Measurements from ENCODE around the gene FAH. TPM values are rescaled to one million over a fixed set of nuclear protein-coding genes. Genes with fewer than 3 reads are reported as not detected.

Gene FAH
- total and polyA plus RNA-seq, 2 experiments from 2014 or later = 24.9 to 28.8 TPM

DNA sequence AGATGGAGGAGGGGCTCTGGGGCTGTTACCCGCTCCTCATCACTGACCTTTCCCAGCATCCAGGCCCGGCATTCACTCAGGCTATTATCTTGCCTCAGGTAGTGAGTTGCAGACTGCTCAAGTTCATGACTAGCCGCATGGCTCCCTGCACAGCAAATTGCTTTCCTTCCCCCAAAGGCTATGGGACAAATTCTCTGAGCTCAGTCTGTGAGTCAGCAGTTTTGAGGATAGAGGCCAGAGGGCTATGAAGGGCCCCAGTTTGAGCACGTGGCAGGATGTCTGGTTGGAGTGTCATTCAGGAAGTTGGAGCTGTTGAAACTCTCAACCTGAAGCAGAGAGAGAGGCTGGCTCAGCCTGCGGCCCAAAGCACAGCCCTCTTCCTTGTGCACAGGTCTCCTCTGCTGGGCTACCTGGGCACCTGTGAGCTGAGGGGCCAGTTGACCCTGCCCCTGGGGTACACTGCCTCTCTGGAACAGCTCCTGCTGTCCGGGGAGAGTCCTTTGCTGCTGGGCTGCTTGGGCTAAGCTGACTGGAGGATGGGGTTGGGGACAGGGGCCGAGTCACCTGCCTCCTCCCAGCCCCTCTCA is 7.9 kb downstream of the FAH start:
- in situ Hi-C loops (cut with MboI) = no loop called here
- peak; percentile 98 for DNase-seq
- WGBS, 2 experiments (ENCODE audit: low coverage in 1 of 2, low lambda C conversion rate in 2 of 2, missing lambda C conversion rate in 2 of 2) = 40 to 43% methylated on average over 7 of the region's 7 CpGs

DNA sequence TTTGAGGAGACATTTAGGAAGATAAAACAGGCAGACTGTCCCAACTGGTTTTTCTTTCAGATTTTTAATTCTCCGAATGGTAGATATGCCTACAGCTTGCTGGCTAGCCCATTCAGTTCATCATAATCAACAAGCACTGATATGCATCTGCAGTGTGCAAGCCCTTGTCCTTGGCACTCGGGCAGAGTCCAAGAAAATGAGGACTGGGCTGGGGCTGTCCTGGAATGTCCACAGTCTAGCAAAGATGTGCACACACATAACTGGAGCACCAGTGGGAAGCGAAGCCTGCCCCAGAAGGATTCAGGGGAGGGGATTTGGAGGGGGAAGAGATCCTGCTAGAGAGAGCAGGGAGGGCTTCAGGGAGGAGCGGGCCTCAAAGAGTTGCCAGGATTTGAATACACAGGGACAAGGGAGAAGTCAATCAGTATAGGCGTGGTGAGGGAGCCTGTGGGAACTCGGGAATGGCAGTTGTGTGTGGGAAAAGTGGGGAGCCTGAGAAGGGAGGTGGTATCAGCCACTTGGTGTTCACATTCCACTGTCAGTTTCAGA is 8.7 kb downstream of the FAH start:
- WGBS, 2 experiments (ENCODE audit: low coverage in 1 of 2, low lambda C conversion rate in 2 of 2, missing lambda C conversion rate in 2 of 2) = 92 to 94% methylated on average over 6 of the region's 6 CpGs
- Histone ChIP-seq H3K9ac (no peak overlapping the region), H3K36me3 (ENCODE audit: low read depth) (no peaks in the 10 kb centered on the region; the same call in 1 of the 2 replicates), H3K79me2 (ENCODE audit: insufficient read depth) (no peaks in the 10 kb centered on the region), H2AFZ (no peak overlapping the region), H3K4me1 (ENCODE audit: insufficient read depth) (peaks cover 16% of the 10 kb centered on the region), H4K20me1 (ENCODE audit: insufficient read depth) (no peaks in the 10 kb centered on the region), H3K9me2 (ENCODE audit: insufficient read depth) (no peaks in the 10 kb centered on the region), H3K9me3 (ENCODE audit: low read depth) (no peaks in the 10 kb centered on the region), H3K4me3 (no peak overlapping the region), H3F3A (ENCODE audit: insufficient read depth) (peaks cover 12% of the 10 kb centered on the region; the same call in 1 of the 2 replicates), H3K27ac (peak overlapping the region; percentile 82; the same call in 1 of the 2 replicates), H3K4me2 (ENCODE audit: unreplicated experiment) (no peak overlapping the region), H3K27me3 (replicated peaks; ENCODE audit: insufficient read depth) (no peaks in the 10 kb centered on the region)
- in situ Hi-C loops (cut with MboI) = no loop called here
- DNase-seq = no peak
- TF ChIP-seq EZH2phosphoT487 (IDR thresholded peaks at IDR 0.05; ENCODE audit: insufficient read depth, low read depth) (no peak), EZH2 (IDR thresholded peaks at IDR 0.05; ENCODE audit: insufficient read depth, poor library complexity, severe bottlenecking) (no peak)

More for the DNA sequence above, 7.9 kb downstream of the FAH start:
- peaks cover 16% of the 10 kb centered on the region for H3K4me1 ChIP-seq (ENCODE audit: insufficient read depth)
- H3K27me3 ChIP-seq (replicated peaks; ENCODE audit: insufficient read depth) = no peaks in the 10 kb centered on the region
- H3K79me2 ChIP-seq (ENCODE audit: insufficient read depth) = no peaks in the 10 kb centered on the region
- H3K36me3 ChIP-seq (ENCODE audit: low read depth) = no peaks in the 10 kb centered on the region; the same call in 1 of the 2 replicates
- peaks cover 12% of the 10 kb centered on the region; the same call in 1 of the 2 replicates for H3F3A ChIP-seq (ENCODE audit: insufficient read depth)
- TF ChIP-seq EZH2phosphoT487 (IDR thresholded peaks at IDR 0.05; ENCODE audit: insufficient read depth, low read depth) (no peak), EZH2 (IDR thresholded peaks at IDR 0.05; ENCODE audit: insufficient read depth, poor library complexity, severe bottlenecking) (no peak)
- H3K27ac ChIP-seq = peak overlapping the region; percentile 82
- H3K9ac ChIP-seq = peak overlapping the region; percentile 59
- no peaks in the 10 kb centered on the region for H4K20me1 ChIP-seq (ENCODE audit: insufficient read depth)
- peak overlapping the region; percentile 80; the same call in 1 of the 2 replicates for H2AFZ ChIP-seq
- no peaks in the 10 kb centered on the region for H3K9me3 ChIP-seq (ENCODE audit: low read depth)
- H3K4me2 ChIP-seq (ENCODE audit: unreplicated experiment) = peak overlapping the region; percentile 40
- H3K9me2 ChIP-seq (ENCODE audit: insufficient read depth) = no peaks in the 10 kb centered on the region
- H3K4me3 ChIP-seq = no peak overlapping the region

DNA sequence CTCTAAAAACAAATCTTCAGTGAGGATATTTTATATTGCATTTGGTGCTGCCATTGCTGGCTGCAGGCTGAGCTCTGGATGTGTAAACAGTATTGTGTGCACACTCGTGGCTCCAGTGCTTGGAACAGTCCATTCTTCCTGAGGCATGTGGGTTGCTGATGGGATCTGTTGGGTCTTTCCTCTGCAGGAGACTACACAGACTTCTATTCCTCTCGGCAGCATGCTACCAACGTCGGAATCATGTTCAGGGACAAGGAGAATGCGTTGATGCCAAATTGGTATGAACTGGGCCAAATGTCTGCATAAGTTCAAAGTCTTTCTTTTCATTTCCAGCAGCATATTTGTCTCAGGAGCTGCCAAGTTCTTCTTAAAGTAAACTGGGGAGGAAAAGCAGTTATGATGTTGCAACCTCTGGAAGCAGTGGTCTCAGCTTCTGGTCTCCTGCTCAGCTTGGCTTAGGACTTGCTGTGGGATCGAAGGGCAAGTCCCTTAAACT is 9.3 kb downstream of the FAH start:
- Histone ChIP-seq H3K9ac (no peak overlapping the region), H3K4me1 (ENCODE audit: insufficient read depth) (peaks cover 16% of the 10 kb centered on the region), H3F3A (ENCODE audit: insufficient read depth) (peaks cover 12% of the 10 kb centered on the region; the same call in 1 of the 2 replicates), H3K4me2 (ENCODE audit: unreplicated experiment) (no peak overlapping the region), H3K9me2 (ENCODE audit: insufficient read depth) (no peaks in the 10 kb centered on the region), H3K27ac (no peak overlapping the region), H3K79me2 (ENCODE audit: insufficient read depth) (no peaks in the 10 kb centered on the region), H3K27me3 (replicated peaks; ENCODE audit: insufficient read depth) (no peaks in the 10 kb centered on the region), H2AFZ (no peak overlapping the region), H3K4me3 (no peak overlapping the region), H3K36me3 (ENCODE audit: low read depth) (no peaks in the 10 kb centered on the region; the same call in 1 of the 2 replicates), H3K9me3 (ENCODE audit: low read depth) (no peaks in the 10 kb centered on the region), H4K20me1 (ENCODE audit: insufficient read depth) (no peaks in the 10 kb centered on the region)
- no peak for TF ChIP-seq EZH2phosphoT487 (IDR thresholded peaks at IDR 0.05; ENCODE audit: insufficient read depth, low read depth)
- no peak for TF ChIP-seq EZH2 (IDR thresholded peaks at IDR 0.05; ENCODE audit: insufficient read depth, poor library complexity, severe bottlenecking)
- in situ Hi-C loops (cut with MboI) = no loop called here
- WGBS, 2 experiments (ENCODE audit: low coverage in 1 of 2, low lambda C conversion rate in 2 of 2, missing lambda C conversion rate in 2 of 2) = 55 to 61% methylated on average over 6 of the region's 6 CpGs
- no peak for DNase-seq

DNA sequence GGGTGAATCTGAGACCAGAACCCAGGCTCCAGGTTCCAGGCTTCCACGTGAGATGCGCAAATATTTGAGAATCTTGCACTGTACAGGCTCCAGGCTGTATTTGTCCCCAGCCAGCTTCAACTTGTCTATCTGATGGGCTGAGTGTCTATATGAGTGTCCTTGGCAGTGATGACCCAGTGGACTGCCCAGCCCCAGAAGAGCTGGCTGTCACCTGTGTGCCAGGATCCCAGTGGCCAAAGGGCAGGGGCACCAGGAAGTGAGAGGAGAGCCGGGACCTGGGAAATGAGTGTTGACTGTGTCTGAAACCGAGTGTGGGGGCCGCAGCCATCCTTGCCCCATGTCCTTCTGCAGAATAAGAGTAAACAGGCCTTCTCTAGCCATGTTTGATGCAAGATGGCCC is 10.4 kb downstream of the FAH start:
- Histone ChIP-seq H3K27ac (no peak overlapping the region), H3K9me2 (ENCODE audit: insufficient read depth) (no peaks in the 10 kb centered on the region), H3K79me2 (ENCODE audit: insufficient read depth) (no peaks in the 10 kb centered on the region), H3K4me2 (ENCODE audit: unreplicated experiment) (no peak overlapping the region), H3K9me3 (ENCODE audit: low read depth) (no peaks in the 10 kb centered on the region), H3K36me3 (ENCODE audit: low read depth) (no peaks in the 10 kb centered on the region; the same call in 1 of the 2 replicates), H4K20me1 (ENCODE audit: insufficient read depth) (no peaks in the 10 kb centered on the region), H3K4me3 (no peak overlapping the region), H3K9ac (no peak overlapping the region), H3F3A (ENCODE audit: insufficient read depth) (peaks cover 12% of the 10 kb centered on the region; the same call in 1 of the 2 replicates), H2AFZ (no peak overlapping the region), H3K27me3 (replicated peaks; ENCODE audit: insufficient read depth) (no peaks in the 10 kb centered on the region), H3K4me1 (ENCODE audit: insufficient read depth) (peaks cover 16% of the 10 kb centered on the region)
- in situ Hi-C loops (cut with MboI) = no loop called here
- no peak for TF ChIP-seq EZH2phosphoT487 (IDR thresholded peaks at IDR 0.05; ENCODE audit: insufficient read depth, low read depth)
- no peak for TF ChIP-seq EZH2 (IDR thresholded peaks at IDR 0.05; ENCODE audit: insufficient read depth, poor library complexity, severe bottlenecking)
- 93 to 99% methylated on average over 5 of the region's 5 CpGs for WGBS, 2 experiments (ENCODE audit: low coverage in 1 of 2, low lambda C conversion rate in 2 of 2, missing lambda C conversion rate in 2 of 2)
- no peak for DNase-seq
